ENCODE measurements around the gene DST.

Gene DST

DNA sequence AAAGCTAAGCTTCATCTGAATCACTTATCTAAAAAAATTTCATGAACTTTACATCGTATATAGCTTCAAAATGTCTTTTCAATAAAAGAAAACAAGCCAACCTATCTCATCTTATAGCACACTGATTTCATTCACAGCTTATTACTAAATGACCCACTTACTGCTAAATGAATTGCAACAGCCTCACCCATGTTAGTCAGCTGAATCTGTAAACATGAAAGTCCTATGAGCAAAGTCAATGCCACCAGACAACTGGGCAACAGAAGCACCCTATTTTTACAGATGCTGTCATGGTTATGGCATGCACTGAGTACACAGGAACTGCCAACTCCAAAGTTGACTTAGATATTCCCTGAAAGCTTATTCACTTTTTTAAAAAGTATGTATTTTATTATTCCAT, 41.2 kb upstream of the DST start:
- TF ChIP-seq, protein P1, sequence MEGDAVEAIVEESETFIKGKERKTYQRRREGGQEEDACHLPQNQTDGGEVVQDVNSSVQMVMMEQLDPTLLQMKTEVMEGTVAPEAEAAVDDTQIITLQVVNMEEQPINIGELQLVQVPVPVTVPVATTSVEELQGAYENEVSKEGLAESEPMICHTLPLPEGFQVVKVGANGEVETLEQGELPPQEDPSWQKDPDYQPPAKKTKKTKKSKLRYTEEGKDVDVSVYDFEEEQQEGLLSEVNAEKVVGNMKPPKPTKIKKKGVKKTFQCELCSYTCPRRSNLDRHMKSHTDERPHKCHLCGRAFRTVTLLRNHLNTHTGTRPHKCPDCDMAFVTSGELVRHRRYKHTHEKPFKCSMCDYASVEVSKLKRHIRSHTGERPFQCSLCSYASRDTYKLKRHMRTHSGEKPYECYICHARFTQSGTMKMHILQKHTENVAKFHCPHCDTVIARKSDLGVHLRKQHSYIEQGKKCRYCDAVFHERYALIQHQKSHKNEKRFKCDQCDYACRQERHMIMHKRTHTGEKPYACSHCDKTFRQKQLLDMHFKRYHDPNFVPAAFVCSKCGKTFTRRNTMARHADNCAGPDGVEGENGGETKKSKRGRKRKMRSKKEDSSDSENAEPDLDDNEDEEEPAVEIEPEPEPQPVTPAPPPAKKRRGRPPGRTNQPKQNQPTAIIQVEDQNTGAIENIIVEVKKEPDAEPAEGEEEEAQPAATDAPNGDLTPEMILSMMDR (IDR thresholded peaks at IDR 0.05; ENCODE audit: low read depth, low read length): no peak
- DNase-seq (ENCODE audit: low read depth in 2 of 2): peak; percentile 80 to 96
- H3K4me3 ChIP-seq (replicated peaks in 1 of 2; ENCODE audit: low read depth in 2 of 2, low read length in 2 of 2): no peak overlapping the region

DNA sequence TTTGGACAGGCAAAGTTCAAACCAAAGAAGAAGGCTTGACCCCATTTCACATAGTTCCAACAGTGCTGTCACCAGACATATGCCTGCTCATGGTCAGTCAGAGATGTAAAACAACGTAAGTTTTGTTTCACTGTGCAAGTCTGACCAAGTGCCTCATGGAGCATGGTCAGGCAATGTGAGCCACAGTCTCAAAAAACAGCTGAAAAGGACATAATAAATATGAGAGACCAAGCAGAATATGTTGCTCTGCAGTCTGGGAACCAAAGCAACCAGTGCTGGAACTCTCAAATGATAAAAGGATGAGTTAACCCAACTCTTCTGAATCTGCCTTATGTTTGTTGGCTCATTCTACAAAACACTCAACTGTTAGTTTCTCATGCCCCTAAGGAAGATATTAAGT, 39.9 kb upstream of the DST start:
- DNase-seq (ENCODE audit: low read depth in 2 of 2): no peak
- no peak overlapping the region for H3K4me3 ChIP-seq (replicated peaks in 1 of 2; ENCODE audit: low read depth in 2 of 2, low read length in 2 of 2)
- TF ChIP-seq, protein P1 (IDR thresholded peaks at IDR 0.05; ENCODE audit: low read depth, low read length): no peak

DNA sequence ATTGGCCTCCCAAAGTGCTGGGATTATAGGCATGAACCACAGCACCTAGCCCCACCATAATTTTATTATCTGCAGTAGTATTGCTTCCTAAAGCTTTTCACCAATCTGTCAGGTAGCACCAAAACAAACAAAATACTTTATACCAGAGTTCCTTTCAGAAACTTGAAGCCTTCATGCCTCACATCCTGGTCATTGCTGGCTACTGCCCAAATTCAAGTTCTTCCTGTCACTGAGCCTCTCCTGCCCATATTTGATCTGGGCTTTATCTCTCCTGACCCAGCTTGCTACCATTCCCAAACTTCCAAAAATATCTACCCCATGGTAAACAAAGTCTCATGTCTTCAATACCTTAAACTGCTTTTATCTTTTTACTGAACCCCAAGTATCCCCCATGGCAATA, 34.9 kb upstream of the DST start:
- DNase-seq (ENCODE audit: low read depth in 2 of 2): peak; percentile 45 to 65
- TF ChIP-seq, protein P1 (IDR thresholded peaks at IDR 0.05; ENCODE audit: low read depth, low read length): no peak

DNA sequence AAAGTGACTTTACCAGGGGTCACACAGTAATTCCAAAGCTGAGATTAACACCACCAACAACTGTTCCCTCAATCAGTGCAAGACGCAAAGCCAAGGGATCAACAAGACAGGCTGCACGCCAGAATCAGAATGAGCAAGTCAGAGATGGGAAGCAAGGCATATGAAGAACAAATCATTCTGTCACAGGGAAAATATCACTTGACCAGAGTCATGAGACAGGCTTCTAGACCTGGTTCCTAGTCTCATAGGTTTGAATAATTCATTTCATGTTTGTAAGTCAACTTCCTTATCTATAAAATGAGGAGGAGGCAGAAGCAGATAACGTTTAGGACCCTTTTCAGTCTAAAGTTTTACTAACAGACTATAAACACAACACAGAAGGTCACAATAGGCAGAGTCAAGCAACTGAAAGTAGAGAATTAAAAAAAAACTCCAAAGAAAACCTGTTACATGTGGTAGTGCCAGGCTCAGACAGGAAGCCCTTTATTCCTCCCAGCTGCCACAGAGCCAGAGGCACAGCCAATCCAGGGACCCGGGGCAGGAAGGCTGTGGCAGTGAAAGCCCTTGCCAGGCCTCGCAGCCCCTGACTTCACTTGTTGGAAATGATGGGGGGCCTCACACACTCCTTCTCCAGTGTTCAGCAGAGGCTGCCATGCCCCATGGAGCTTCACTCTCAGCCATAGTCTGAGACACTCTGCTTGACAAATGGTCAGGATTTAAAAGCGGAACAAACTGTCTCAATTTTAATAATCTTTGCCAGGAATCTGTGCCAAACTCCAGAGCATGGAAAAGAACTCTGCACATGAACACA, 29.2 kb upstream of the DST start:
- H3K4me3 ChIP-seq (replicated peaks in 1 of 2; ENCODE audit: low read depth in 2 of 2, low read length in 2 of 2): no peak overlapping the region
- TF ChIP-seq, protein P1 (IDR thresholded peaks at IDR 0.05; ENCODE audit: low read depth, low read length): no peak
- DNase-seq (ENCODE audit: low read depth in 2 of 2): no peak

More for the DNA sequence above, 34.9 kb upstream of the DST start:
- no peak overlapping the region for H3K4me3 ChIP-seq (replicated peaks in 1 of 2; ENCODE audit: low read depth in 2 of 2, low read length in 2 of 2)

DNA sequence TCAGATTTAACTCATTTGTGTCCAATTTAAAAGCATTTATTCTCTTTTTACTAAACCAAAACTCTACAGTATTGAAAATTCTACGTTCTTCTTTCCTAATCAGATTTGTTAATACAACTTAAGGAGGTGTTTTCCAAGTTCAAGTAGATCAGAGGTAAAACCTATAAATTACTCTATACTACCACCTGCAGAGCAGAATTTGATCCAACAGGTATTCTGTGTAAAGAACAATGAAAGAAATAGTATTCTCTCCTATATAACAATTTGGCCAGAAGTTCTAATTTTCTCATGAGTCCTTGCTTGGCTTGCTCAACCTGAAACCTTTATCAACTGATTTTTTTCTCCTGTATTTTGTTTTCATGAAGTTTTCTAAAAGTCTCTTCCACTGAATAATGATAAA, 28.5 kb upstream of the DST start:
- TF ChIP-seq, protein P1 (IDR thresholded peaks at IDR 0.05; ENCODE audit: low read depth, low read length): no peak
- DNase-seq (ENCODE audit: low read depth in 2 of 2): no peak
- no peak overlapping the region for H3K4me3 ChIP-seq (replicated peaks in 1 of 2; ENCODE audit: low read depth in 2 of 2, low read length in 2 of 2)

DNA sequence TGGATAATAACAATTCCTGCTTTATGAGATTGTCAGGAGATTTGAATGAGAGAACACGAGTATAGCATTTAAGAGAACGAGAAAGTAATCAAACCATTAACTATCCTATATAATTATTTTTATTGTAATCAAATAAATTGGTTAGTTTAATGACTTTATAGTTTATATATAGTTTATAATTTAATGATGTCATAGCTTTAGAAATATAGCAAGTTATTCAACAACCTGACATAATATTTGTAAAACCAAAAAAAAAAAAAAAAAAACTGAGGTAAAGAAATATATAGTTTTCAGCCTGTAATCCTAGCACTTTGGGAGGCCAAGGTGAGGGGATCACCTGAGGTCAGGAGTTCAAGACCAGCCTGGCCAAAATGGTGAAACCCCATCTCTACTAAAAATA, 26.4 kb upstream of the DST start:
- TF ChIP-seq, protein P1 (IDR thresholded peaks at IDR 0.05; ENCODE audit: low read depth, low read length): no peak
- no peak overlapping the region for H3K4me3 ChIP-seq (replicated peaks in 1 of 2; ENCODE audit: low read depth in 2 of 2, low read length in 2 of 2)
- no peak for DNase-seq (ENCODE audit: low read depth in 2 of 2)

DNA sequence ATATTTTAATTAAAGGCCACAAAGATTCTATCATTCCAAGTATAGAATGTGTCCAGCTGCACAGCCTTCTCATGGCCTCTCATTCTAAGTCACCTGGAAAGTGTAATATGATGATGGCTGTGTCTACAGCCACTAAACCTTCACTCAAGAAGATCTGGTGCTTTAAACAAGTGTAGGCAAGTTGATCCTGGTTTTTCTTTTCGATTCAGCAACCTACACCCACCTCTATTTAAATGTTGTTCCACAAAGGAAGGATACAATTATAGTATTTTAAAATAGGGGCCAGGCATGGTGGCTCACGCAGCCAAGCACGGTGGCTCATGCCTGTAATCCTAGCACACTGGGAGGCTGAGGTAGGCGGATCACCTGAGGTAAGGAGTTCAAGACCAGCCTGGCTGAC, 25.5 kb upstream of the DST start:
- H3K4me3 ChIP-seq (replicated peaks in 1 of 2; ENCODE audit: low read depth in 2 of 2, low read length in 2 of 2): no peak overlapping the region
- TF ChIP-seq, protein P1 (IDR thresholded peaks at IDR 0.05; ENCODE audit: low read depth, low read length): no peak
- no peak for DNase-seq (ENCODE audit: low read depth in 2 of 2)

All from cardiac fibroblast (primary cell).